Activated naive CD4-positive, alpha-beta T cell treated with anti-CD3 and anti-CD28 coated beads, Interleukin-2, amount 10 ng/mL, durations not matched to agents 5 hours and 36 hours (primary cell): Measurements from ENCODE around the gene SMIM28. TPM values are rescaled to one million over a fixed set of nuclear protein-coding genes. Genes with fewer than 3 reads are reported as not detected.

Experiments used
- total RNA-seq, 2 experiments: library from RNA; stranded (reverse); gene quantifications; one replicate each; pipeline ENCODE4 v1.2.3, GENCODE V29; 2021

SMIM28 gene
- not detected for total RNA-seq

DNA sequence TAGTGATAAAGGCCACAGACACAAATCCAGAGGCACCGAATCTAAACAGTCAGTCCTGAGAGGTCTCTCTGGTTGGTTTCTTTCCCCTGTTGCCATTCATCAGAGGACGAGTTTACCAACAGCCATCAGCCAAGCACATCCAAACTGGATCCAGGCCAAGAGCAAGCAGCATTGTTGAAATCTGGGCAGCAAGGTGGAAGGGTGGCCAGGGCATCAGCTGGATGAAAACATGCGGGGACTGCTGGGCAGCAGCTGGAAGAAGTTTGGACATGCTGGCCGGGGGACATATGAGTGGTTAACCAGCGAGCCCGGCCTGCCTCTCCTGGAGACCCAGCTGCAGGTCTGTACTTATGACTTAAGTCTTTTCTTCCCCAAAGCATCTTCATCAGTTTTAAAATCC, at the start of gene SMIM28:
Gene SMIM28, plus strand, starts transcription at position 62 of the 400 bp plus-strand sequence. Its CDS starts 168 bp downstream, at position 230.

DNA sequence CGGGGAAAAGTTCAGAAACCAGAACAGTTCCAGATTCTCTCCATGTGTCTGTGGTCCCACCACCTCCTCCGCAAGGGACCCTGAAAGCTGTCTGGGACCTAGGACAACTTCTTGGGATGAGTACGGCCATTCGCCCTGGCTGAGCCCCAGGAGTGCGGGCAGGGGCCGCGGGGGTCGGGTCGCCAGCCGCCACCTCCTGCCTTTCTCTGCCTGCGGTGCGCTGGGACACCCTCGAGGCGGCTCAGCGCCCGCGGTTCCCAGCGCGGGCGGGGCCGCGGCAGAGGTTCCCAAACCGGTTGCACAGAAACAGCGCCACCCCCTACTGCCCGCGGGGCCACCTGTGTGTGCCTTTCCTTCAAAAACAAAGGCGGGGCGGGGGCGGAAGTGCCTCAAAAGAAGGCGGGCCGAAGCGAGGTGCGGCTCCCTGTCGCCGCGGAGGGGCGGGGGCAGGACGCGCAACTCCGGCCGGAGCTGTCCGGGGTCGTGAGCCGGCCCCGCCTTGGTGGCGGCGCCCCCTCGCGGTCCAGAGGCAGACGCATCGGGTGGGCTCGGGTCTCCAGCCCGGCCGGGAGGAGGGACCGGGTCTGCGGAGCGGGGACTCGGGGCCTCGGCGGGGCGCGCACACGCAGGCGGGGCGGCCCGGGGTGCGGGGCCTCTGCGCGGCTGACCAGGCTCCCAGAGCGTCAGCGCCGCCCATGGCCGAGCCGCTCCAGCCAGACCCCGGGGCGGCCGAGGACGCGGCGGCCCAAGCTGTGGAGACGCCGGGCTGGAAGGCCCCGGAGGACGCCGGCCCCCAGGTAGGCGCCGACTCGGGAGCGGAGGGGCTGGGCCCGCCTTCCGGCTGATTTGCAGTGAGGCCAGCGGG, 26.3 kb downstream of the SMIM28 start, which contains the start of gene HEBP2:
Gene HEBP2, plus strand, starts transcription at position 423 of the 865 bp plus-strand sequence. Its CDS starts 273 bp downstream, at position 696.

Other genes starting within 250 kb of the SMIM28 start
- gene ARFGEF3, start 216.0 kb upstream of the SMIM28 start, total RNA-seq: under 1 TPM; 0.20 to 0.29 TPM
- gene PBOV1, start 159.4 kb upstream of the SMIM28 start, total RNA-seq: not detected
- gene HEBP2, start 26.3 kb downstream of the SMIM28 start, total RNA-seq: 10 to 100 TPM; 44.5 to 51.3 TPM
- gene NHSL1, start 121.6 kb downstream of the SMIM28 start, total RNA-seq: under 1 TPM; 0.29 to 0.60 TPM